Measurements from ENCODE around the gene ECM2. TPM values are rescaled to one million over a fixed set of nuclear protein-coding genes. Genes with fewer than 3 reads are reported as not detected.

The ECM2 gene
- total and polyA plus RNA-seq, 4 donors = 6.1 to 102 (median 44.6) TPM

DNA sequence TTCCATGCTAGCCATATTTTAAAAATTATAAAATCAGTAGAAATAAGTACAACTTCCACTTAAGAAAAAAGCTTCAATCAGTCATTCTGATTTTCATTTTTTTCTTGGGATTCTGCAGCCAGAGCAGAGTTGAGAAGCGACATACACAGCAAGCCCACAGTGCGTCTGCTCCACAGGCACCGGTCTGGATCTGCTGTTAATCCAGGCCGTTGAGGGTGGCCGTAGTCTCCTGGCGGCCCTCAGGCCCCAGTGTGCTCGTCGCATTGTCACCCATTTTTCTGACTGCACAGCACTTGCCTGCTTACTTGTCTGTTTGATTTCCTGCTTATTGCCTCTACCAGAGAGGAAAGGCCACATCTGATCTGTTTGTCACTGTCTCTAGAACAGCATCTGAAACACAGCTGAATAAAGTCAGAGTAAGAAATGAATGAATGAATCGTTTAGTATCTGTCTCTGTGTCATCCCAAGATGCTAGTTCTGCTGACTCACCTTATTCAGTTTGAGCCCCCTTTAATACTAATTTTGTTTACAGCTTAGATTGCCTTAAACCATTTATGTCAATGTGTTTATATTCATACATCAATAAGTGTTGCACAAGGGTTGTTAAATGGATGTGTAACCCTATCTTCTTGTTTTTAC is 41.9 kb downstream of the ECM2 start:
- H3K4me1 ChIP-seq (ENCODE audit: control insufficient read depth, insufficient read depth, low read length) = no peaks in the 10 kb centered on the region
- no peaks in the 10 kb centered on the region for H3K36me3 ChIP-seq (ENCODE audit: control insufficient read depth, insufficient read depth, low read length)
- no peak overlapping the region for H3K27ac ChIP-seq (ENCODE audit: low read depth, low read length)
- 78% methylated on average over 8 of the region's 9 CpGs for WGBS (ENCODE audit: insufficient coverage)
- DNase-seq (ENCODE audit: low read depth in 4 of 6, low spot score in 6 of 6) = no peak
- no peaks in the 10 kb centered on the region for H3K9me3 ChIP-seq (ENCODE audit: control insufficient read depth, insufficient read depth, low read length)
- H3K4me3 ChIP-seq (ENCODE audit: low read depth, low read length) = no peak overlapping the region
- no peaks in the 10 kb centered on the region for H3K27me3 ChIP-seq (ENCODE audit: control insufficient read depth, insufficient read depth, low read length)

DNA sequence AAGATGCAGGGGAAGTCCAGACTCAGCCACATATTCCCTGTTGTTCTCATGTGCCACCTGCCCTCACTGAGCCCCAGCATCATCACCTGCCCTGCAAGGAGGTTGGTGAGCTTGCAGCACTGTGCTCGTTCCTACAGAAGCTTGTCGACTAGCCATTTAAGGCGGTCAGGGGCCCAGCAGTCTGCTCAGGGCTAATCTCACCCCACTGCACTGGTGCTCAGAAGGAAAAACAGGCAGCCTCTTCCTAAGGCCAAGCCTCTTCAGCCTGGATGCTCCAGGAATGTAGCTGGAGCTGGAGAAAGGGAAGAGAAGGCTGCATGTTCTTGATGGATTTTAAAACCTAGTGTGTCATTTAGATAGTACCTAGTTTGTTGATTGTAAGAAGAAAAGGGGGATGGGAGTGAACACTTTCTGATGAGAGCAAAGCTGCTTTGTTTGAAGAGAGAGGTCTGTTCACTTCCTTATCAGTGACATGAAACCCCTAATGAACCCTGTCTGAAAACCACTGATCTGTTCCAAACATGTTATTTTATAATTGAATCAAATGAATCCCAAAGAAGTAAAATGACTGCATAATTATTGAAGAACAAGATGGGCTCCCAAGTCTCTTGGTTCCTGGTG is 42.9 kb downstream of the ECM2 start:
- H3K27ac ChIP-seq (ENCODE audit: low read depth, low read length) = no peak overlapping the region
- no peak overlapping the region for H3K4me3 ChIP-seq (ENCODE audit: low read depth, low read length)
- no peaks in the 10 kb centered on the region for H3K4me1 ChIP-seq (ENCODE audit: control insufficient read depth, insufficient read depth, low read length)
- H3K27me3 ChIP-seq (ENCODE audit: control insufficient read depth, insufficient read depth, low read length) = no peaks in the 10 kb centered on the region
- no peaks in the 10 kb centered on the region for H3K36me3 ChIP-seq (ENCODE audit: control insufficient read depth, insufficient read depth, low read length)
- WGBS (ENCODE audit: insufficient coverage) = 62% methylated on average over 2 of the region's 3 CpGs
- no peak for DNase-seq (ENCODE audit: low read depth in 4 of 6, low spot score in 6 of 6)
- no peaks in the 10 kb centered on the region for H3K9me3 ChIP-seq (ENCODE audit: control insufficient read depth, insufficient read depth, low read length)

DNA sequence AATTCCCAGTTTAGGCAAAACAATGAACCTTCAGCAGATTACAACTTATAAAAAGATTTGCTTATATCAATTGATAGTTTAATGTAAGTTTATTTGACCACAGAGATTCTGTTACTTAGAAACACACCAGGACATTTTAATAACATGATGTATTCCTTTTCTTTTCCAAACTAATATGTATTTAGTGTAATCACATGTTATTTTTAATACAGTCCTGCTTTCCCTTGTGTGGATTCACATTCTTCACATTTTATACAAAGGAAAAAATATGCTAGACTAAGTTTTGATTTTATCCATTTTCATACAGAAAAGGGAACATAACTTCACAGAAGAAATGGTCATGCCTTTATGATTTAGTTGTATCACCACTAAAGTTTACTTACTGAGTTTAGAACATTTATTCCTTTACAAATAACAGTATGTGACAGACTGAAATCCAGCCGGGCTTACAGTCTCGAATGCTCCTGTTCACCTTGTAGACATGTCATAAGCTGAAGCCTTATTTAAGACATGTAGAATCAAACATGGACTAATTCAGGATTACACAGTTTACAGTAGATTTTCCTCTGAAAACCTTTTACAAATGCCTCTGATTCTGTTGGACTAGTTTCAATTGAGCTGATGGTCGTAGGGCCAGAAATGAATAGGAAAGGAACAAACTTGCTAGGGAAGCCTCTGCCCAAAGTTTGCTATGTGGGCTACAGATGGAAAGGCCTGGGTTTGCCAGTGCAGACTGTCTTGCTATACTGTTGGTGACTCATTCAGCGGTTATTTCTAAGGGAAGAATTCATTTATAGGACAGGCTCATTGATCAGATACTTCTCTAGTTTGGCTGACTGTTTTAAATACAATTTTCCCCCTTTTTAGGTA is 46.9 kb downstream of the ECM2 start:
- peak overlapping the region; percentile 61 for H3K27ac ChIP-seq (ENCODE audit: low read depth, low read length)
- no peaks in the 10 kb centered on the region for H3K27me3 ChIP-seq (ENCODE audit: control insufficient read depth, insufficient read depth, low read length)
- H3K4me1 ChIP-seq (ENCODE audit: control insufficient read depth, insufficient read depth, low read length) = no peaks in the 10 kb centered on the region
- H3K36me3 ChIP-seq (ENCODE audit: control insufficient read depth, insufficient read depth, low read length) = no peaks in the 10 kb centered on the region
- H3K9me3 ChIP-seq (ENCODE audit: control insufficient read depth, insufficient read depth, low read length) = no peaks in the 10 kb centered on the region
- DNase-seq (ENCODE audit: low read depth in 4 of 6, low spot score in 6 of 6) = peak in 1 of 6 donors; percentile 24
- WGBS (ENCODE audit: insufficient coverage) = 57% methylated on average over 1 of the region's 4 CpGs
- no peak overlapping the region for H3K4me3 ChIP-seq (ENCODE audit: low read depth, low read length)

DNA sequence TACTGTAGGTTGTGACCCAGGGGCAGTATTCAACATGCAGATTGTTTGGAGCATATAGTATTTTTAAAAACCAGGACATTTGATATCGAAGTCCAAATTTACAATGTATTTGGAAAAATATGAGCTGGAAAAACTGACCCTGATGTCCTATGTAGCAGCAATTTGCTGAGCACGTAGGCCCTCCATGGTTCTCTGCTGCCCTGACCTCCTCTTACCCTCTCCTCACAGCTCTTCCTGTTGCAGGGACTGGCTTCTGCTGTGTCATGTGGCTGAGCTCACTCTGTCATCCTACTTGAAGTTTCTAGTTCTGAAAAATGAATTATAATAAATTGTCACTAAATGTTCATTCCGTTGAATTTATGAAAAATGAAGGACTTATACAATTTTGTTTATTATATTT is 49.4 kb downstream of the ECM2 start:
- WGBS (ENCODE audit: insufficient coverage) = no CpG with 5 or more reads among the region's 3 CpGs
- H3K27ac ChIP-seq (ENCODE audit: low read depth, low read length) = no peak overlapping the region
- H3K36me3 ChIP-seq (ENCODE audit: control insufficient read depth, insufficient read depth, low read length) = no peaks in the 10 kb centered on the region
- DNase-seq (ENCODE audit: low read depth in 4 of 6, low spot score in 6 of 6) = no peak
- H3K27me3 ChIP-seq (ENCODE audit: control insufficient read depth, insufficient read depth, low read length) = no peaks in the 10 kb centered on the region
- H3K4me1 ChIP-seq (ENCODE audit: control insufficient read depth, insufficient read depth, low read length) = no peaks in the 10 kb centered on the region
- H3K9me3 ChIP-seq (ENCODE audit: control insufficient read depth, insufficient read depth, low read length) = no peaks in the 10 kb centered on the region
- H3K4me3 ChIP-seq (ENCODE audit: low read depth, low read length) = no peak overlapping the region

DNA sequence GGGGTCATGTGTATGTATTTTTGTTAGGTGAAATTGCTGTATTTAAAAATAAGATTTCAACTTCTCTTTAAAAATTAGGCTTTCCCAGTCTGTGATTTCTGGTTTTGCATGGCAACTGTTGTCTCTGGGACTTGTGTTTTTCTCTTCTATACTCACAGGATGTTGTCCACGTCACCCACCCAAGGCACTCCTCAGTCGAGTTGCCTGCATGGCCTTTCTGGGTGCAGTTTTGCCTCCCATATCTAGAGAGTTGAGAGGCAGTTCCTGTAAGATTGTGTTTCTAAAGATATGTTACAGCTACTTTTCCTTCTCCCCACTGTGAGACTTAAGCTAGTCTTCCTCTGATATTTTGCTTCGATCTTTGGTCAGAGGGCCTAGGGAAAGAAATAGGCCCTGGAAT is 51.2 kb downstream of the ECM2 start:
- WGBS (ENCODE audit: insufficient coverage) = no CpG with 5 or more reads among the region's 3 CpGs
- H3K4me3 ChIP-seq (ENCODE audit: low read depth, low read length) = no peak overlapping the region
- no peaks in the 10 kb centered on the region for H3K27me3 ChIP-seq (ENCODE audit: control insufficient read depth, insufficient read depth, low read length)
- peak overlapping the region; percentile 6 for H3K27ac ChIP-seq (ENCODE audit: low read depth, low read length)
- no peaks in the 10 kb centered on the region for H3K9me3 ChIP-seq (ENCODE audit: control insufficient read depth, insufficient read depth, low read length)
- H3K36me3 ChIP-seq (ENCODE audit: control insufficient read depth, insufficient read depth, low read length) = no peaks in the 10 kb centered on the region
- H3K4me1 ChIP-seq (ENCODE audit: control insufficient read depth, insufficient read depth, low read length) = no peaks in the 10 kb centered on the region
- no peak for DNase-seq (ENCODE audit: low read depth in 4 of 6, low spot score in 6 of 6)

DNA sequence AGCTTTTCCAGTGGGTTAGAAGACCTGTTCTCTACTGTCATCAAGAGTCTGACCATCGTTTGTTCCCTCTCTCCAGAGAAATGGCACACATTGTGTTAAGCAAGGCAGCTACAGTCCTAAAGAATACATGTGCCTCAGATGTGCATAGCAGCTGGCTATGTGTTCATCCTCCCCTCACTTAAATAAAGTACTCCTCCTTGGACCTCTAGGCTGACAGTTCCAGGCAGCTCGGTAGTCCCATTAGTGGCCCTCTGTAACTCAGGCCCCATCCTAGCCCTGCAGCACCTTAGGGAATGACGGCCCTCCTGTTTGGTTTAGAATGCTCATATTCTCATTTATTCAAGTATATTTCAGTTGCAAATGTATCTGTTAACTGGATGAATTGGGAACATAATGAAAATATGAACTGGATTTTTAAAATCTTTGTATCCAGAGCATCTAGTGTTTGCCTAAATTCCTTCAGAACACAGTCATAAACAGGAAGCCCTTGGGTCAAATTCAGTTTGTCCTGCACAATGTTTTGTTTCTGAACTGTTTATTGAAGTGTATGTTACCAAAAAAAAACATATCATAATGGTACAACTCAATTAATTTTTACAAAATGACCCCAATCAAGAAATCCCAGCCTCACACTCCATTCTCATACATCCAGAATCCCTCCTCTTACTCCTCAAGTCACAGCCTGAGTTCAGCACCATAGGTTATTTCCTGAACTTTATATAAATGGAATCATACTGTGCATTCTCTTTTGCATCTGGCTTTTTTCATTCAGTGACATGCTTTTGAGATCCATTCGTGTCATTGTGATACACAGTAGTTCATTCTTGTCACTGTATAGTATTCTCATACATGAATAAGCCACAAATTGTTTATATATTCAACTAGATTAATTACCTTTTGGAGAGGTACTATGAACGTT is 51.9 kb downstream of the ECM2 start:
- 90% methylated on average over 1 of the region's 5 CpGs for WGBS (ENCODE audit: insufficient coverage)
- peak overlapping the region; percentile 22 for H3K27ac ChIP-seq (ENCODE audit: low read depth, low read length)
- no peaks in the 10 kb centered on the region for H3K9me3 ChIP-seq (ENCODE audit: control insufficient read depth, insufficient read depth, low read length)
- DNase-seq (ENCODE audit: low read depth in 4 of 6, low spot score in 6 of 6) = no peak
- H3K4me1 ChIP-seq (ENCODE audit: control insufficient read depth, insufficient read depth, low read length) = no peaks in the 10 kb centered on the region
- no peaks in the 10 kb centered on the region for H3K36me3 ChIP-seq (ENCODE audit: control insufficient read depth, insufficient read depth, low read length)
- H3K27me3 ChIP-seq (ENCODE audit: control insufficient read depth, insufficient read depth, low read length) = no peaks in the 10 kb centered on the region
- H3K4me3 ChIP-seq (ENCODE audit: low read depth, low read length) = no peak overlapping the region

DNA sequence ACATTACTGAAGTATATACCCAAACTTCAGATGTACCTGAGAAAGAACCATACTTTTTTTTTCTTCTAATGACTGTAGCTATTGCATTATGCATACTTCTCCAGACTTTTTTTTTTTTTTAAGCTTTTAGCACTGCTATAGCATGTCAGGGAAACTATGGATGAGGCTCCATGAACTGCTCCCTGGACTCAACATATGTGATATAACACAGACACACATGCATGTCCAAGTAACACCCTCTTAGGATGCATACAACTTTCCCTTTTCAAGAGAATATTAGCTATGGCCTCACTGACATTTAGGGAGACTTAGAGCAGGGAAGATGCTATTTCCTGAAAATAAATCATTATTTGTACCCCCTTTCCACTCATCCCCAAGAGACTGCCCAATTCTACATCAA is 53.0 kb downstream of the ECM2 start:
- H3K36me3 ChIP-seq (ENCODE audit: control insufficient read depth, insufficient read depth, low read length) = no peaks in the 10 kb centered on the region
- DNase-seq (ENCODE audit: low read depth in 4 of 6, low spot score in 6 of 6) = no peak

DNA sequence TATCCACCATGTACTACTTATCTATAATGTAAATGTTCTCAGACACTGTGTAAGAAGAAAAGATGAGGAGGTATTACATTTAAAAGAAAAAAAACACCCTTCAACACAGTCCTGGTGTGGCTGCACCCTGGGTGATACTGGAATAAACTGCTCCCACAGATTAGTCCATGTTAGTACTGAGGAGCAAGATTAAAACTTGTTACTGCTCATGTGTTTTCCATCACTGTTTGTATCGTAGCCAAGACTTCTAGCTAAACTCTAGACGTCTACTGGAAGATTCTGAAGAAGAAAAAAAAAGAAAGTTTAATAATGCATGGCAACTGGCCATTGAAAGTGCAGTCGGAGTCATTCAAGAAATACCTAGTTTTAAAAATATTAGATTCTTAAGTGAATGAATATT is 53.5 kb downstream of the ECM2 start, which contains the start of gene ASPN:
Gene ASPN (minus strand): TSS at position 178 of the 400 bp plus-strand sequence.
- Histone ChIP-seq H3K27me3 (ENCODE audit: control insufficient read depth, insufficient read depth, low read length) (no peaks in the 10 kb centered on the region), H3K9me3 (ENCODE audit: control insufficient read depth, insufficient read depth, low read length) (no peaks in the 10 kb centered on the region), H3K36me3 (ENCODE audit: control insufficient read depth, insufficient read depth, low read length) (no peaks in the 10 kb centered on the region), H3K4me1 (ENCODE audit: control insufficient read depth, insufficient read depth, low read length) (no peaks in the 10 kb centered on the region), H3K27ac (ENCODE audit: low read depth, low read length) (peak within 1 kb of the TSS; percentile 62), H3K4me3 (ENCODE audit: low read depth, low read length) (peak within 1 kb of the TSS; percentile 32)
- WGBS (ENCODE audit: insufficient coverage) = no CpG with 5 or more reads among the region's 3 CpGs
- DNase-seq (ENCODE audit: low read depth in 4 of 6, low spot score in 6 of 6) = peak in 1 of 6 donors; percentile 48

More for the DNA sequence above, 53.0 kb downstream of the ECM2 start:
- Histone ChIP-seq H3K4me3 (ENCODE audit: low read depth, low read length) (no peak overlapping the region), H3K27me3 (ENCODE audit: control insufficient read depth, insufficient read depth, low read length) (no peaks in the 10 kb centered on the region), H3K9me3 (ENCODE audit: control insufficient read depth, insufficient read depth, low read length) (no peaks in the 10 kb centered on the region), H3K4me1 (ENCODE audit: control insufficient read depth, insufficient read depth, low read length) (no peaks in the 10 kb centered on the region), H3K27ac (ENCODE audit: low read depth, low read length) (no peak overlapping the region)

DNA sequence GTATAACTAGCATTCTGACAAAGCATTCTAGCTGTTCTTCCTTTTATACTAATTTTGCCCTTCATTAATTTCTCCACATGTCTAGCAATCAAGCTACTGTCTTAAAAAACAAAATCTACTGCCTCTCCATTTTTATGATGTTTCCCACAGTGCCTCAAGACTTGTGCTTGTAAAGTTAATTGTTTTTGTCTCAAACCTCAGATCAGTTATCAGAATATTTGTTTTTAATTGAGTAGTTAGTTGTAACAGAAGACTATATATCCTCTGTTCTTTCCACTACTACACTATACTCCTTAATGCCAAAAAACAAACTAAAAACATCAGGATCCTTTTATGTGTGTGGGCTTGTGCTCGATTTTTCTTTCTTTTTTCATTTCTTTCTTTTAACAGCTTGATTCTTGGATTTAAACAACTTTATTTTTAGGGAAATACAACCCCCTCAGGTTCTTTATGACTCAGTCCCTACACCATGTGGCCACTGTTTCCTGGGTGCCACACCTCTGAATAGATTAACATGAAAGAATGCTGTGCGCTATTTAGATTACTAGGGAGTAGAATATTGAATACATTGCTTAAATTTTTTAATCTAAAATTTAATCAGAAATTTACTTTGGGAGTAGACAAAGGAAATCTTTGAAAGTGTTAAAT is 54.7 kb downstream of the ECM2 start:
- Histone ChIP-seq H3K27ac (ENCODE audit: low read depth, low read length) (peak overlapping the region; percentile 62), H3K4me3 (ENCODE audit: low read depth, low read length) (peak overlapping the region; percentile 32), H3K4me1 (ENCODE audit: control insufficient read depth, insufficient read depth, low read length) (no peaks in the 10 kb centered on the region), H3K9me3 (ENCODE audit: control insufficient read depth, insufficient read depth, low read length) (no peaks in the 10 kb centered on the region), H3K27me3 (ENCODE audit: control insufficient read depth, insufficient read depth, low read length) (no peaks in the 10 kb centered on the region), H3K36me3 (ENCODE audit: control insufficient read depth, insufficient read depth, low read length) (no peaks in the 10 kb centered on the region)
- DNase-seq (ENCODE audit: low read depth in 4 of 6, low spot score in 6 of 6) = peak in 1 of 6 donors; percentile 80
- no CpG with 5 or more reads among the region's 2 CpGs for WGBS (ENCODE audit: insufficient coverage)

Measured in spinal cord (tissue), 10 donors.